Left lobe of liver (tissue), 2 donors: ENCODE data around the gene TRABD2A. TPM values are rescaled to one million over a fixed set of nuclear protein-coding genes. Genes with fewer than 3 reads are reported as not detected.
A peak's percentile ranks its signal among the peaks of the same experiment; 100 is the strongest.
"Not testable (repeated sequence)": the region's sequence is repeated elsewhere in the genome, so short reads cannot be mapped to it uniquely, and the experiment has no call there.

Experiments
- ATAC-seq: fragments of 200-7000 bp; cut with Tn5 transposase; one replicate; pipeline ENCODE4 v1.9.1; 2020; ENCODE audit warnings: mild to moderate bottlenecking, moderate library complexity
- DNase-seq: peaks from one replicate; pipeline ENCODE4 v3.0.0-alpha.2; 2020; ENCODE audit warnings: low spot score
- total RNA-seq: library from RNA; stranded (reverse); gene quantifications from one replicate; pipeline ENCODE4 v1.2.1, GENCODE V29; 2021
- donor health status: DM: no; HTN: no; CAD: no; lungs with moderate emphysema.
- donor health status: DM: no; HTN: yes; CAD: no.

Gene TRABD2A
- total RNA-seq, 1 donor from 2014 or later: 0.68 TPM

GRCh38 chr2:84882414-84882738, 1.5 kb upstream of the TRABD2A start:
- DNase-seq (no peak), ATAC-seq (no peak)

- DNase-seq (peak; percentile 81), ATAC-seq (peak; percentile 92)
These were observed 913 bp upstream of the TRABD2A start for GRCh38 chr2:84881581-84882413.

- ATAC-seq (no peak), DNase-seq (no peak)
These were observed 564 bp downstream of the TRABD2A start for GRCh38 chr2:84880395-84880644.

GRCh38 chr2:84879584-84880394, 1.1 kb downstream of the TRABD2A start:
- DNase-seq: no peak
- no peak for ATAC-seq

- no peak for ATAC-seq
- DNase-seq: no peak
These were observed 1.8 kb downstream of the TRABD2A start for GRCh38 chr2:84878896-84879583.

GRCh38 chr2:84878459-84878858, 2.4 kb downstream of the TRABD2A start:
- no peak for ATAC-seq
- DNase-seq: no peak

- DNase-seq: no peak
- ATAC-seq: no peak
These were observed 4.5 kb downstream of the TRABD2A start for GRCh38 chr2:84876369-84876768.

- ATAC-seq, DNase-seq: not testable (repeated sequence)
These were observed 5.3 kb downstream of the TRABD2A start for GRCh38 chr2:84875619-84876018.

- ATAC-seq: no peak
- DNase-seq: no peak
These were observed 5.7 kb downstream of the TRABD2A start for GRCh38 chr2:84875213-84875560.

- DNase-seq: no peak
- no peak for ATAC-seq
These were observed 6.3 kb downstream of the TRABD2A start for GRCh38 chr2:84874381-84875212.

- DNase-seq (no peak), ATAC-seq (no peak)
These were observed 7.5 kb downstream of the TRABD2A start for GRCh38 chr2:84873350-84873749.

GRCh38 chr2:84872691-84873090, 8.2 kb downstream of the TRABD2A start:
- not testable (repeated sequence) for DNase-seq, ATAC-seq

- no peak for DNase-seq
These were observed 10.6 kb downstream of the TRABD2A start for GRCh38 chr2:84870306-84870705.

GRCh38 chr2:84868327-84868726, 12.6 kb downstream of the TRABD2A start:
- ATAC-seq, DNase-seq: not testable (repeated sequence)

More at GRCh38 chr2:84870306-84870705, 10.6 kb downstream of the TRABD2A start:
- ATAC-seq: no peak

- DNase-seq (no peak), ATAC-seq (no peak)
These were observed 14.8 kb downstream of the TRABD2A start for GRCh38 chr2:84866122-84866521.

GRCh38 chr2:84865181-84865783, 15.6 kb downstream of the TRABD2A start:
- ATAC-seq (peak; percentile 74), DNase-seq (no peak)

GRCh38 chr2:84862006-84862405, 18.9 kb downstream of the TRABD2A start:
- ATAC-seq (no peak), DNase-seq (no peak)

- DNase-seq (no peak), ATAC-seq (no peak)
These were observed 19.3 kb downstream of the TRABD2A start for GRCh38 chr2:84861539-84861938.

GRCh38 chr2:84858937-84859336, 21.9 kb downstream of the TRABD2A start:
- ATAC-seq (no peak), DNase-seq (no peak)

- DNase-seq (no peak), ATAC-seq (peak; percentile 34)
These were observed 22.8 kb downstream of the TRABD2A start for GRCh38 chr2:84858123-84858522.

GRCh38 chr2:84857566-84857965, 23.3 kb downstream of the TRABD2A start:
- no peak for DNase-seq

More at GRCh38 chr2:84857566-84857965, 23.3 kb downstream of the TRABD2A start:
- no peak for ATAC-seq
